BLaER1 treated with 17β-estradiol and CSF1 and Interleukin-3, amounts not matched to agents 10 nM and 100 nM (cell line): ENCODE measurements around the gene S1PR3.

Source experiments
- H3K27ac ChIP-seq, 11 experiments: shearing (Covaris generic); formaldehyde crosslinking; 2 replicates each; pipeline ENCODE4 v1.8.1; 2022
- H3K27me3 ChIP-seq, 11 experiments: shearing (Covaris generic); formaldehyde crosslinking; 2 replicates each; pipeline ENCODE4 v1.8.1; 2022
- H3K36me3 ChIP-seq, 11 experiments: shearing (Covaris generic); formaldehyde crosslinking; 2 replicates each; pipeline ENCODE4 v1.8.1; 2022
- H3K4me1 ChIP-seq, 10 experiments: shearing (Covaris generic); formaldehyde crosslinking; 2 replicates each; pipeline ENCODE4 v1.8.1; 2022
- H3K4me2 ChIP-seq, 11 experiments: shearing (Covaris generic); formaldehyde crosslinking; 2 replicates each; pipeline ENCODE4 v1.8.1; 2022
- H3K4me3 ChIP-seq, 10 experiments: shearing (Covaris generic); formaldehyde crosslinking; 2 replicates each; pipeline ENCODE4 v1.8.1; 2022
- H3K9ac ChIP-seq, 11 experiments: shearing (Covaris generic); formaldehyde crosslinking; 2 replicates each; pipeline ENCODE4 v1.8.1; 2022
- H3K9me3 ChIP-seq, 11 experiments: shearing (Covaris generic); formaldehyde crosslinking; replicated peaks in 1 of 11; 2 replicates each; pipeline ENCODE4 v1.8.1; 2022
- H4K20me1 ChIP-seq, 11 experiments: shearing (Covaris generic); formaldehyde crosslinking; 2 replicates each; pipeline ENCODE4 v1.8.1; 2022
- Cebpa-rat ChIP-seq, 11 experiments: shearing (Covaris generic); IDR thresholded peaks; 2 replicates each; pipeline ENCODE4 v1.8.1; 2022

The S1PR3 gene

DNA sequence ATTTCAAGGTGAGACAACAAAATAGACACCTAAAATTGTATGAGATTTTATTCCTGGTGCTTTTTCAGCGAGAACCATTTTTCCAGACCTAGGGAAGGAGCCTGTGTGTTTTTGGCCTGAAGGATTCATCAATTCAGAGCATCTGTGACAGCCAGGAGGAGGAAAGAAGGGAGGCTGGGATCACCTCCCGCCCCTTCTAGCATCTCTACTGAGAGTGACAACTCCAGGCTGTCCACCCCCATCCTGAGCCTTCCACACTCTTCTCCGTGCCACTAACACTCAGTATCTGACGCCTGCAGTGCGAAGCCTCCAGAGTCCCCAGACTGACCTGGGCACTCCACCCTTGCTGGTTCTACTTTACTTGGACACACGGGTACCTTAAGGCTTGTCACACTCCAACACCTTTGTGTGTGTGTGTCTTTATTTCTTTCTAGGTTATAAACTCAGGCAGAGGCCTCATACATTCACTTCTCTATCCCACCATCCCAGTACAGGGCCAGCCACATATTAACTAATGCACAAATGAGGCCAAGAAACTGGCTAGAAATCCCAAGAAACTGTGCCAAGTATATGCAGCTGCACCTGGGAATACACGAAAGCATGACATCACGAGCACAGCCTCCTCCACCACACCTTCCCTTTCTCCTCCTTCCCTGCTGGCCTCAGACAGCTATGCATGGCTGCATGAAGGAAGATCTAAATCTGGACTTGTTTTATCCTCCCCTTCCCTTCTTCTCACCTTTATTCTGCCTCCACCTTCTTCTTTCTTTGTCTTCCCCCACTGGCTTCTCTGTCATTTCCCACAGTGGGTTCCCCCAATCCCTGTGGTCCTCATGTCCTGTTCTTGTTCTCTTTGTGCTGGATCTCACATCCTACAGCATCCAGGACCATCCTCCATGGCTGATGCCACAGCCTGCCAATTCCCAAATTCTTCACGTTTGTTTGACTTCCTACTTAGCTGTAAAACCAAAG, 16.0 kb downstream of the S1PR3 start:
- H3K36me3 ChIP-seq: 0 out of 22 replicates have a peak, but pooled peaks cover 0 to 2% (median 0%) of the 10 kb centered on the region in 11 experiments

DNA sequence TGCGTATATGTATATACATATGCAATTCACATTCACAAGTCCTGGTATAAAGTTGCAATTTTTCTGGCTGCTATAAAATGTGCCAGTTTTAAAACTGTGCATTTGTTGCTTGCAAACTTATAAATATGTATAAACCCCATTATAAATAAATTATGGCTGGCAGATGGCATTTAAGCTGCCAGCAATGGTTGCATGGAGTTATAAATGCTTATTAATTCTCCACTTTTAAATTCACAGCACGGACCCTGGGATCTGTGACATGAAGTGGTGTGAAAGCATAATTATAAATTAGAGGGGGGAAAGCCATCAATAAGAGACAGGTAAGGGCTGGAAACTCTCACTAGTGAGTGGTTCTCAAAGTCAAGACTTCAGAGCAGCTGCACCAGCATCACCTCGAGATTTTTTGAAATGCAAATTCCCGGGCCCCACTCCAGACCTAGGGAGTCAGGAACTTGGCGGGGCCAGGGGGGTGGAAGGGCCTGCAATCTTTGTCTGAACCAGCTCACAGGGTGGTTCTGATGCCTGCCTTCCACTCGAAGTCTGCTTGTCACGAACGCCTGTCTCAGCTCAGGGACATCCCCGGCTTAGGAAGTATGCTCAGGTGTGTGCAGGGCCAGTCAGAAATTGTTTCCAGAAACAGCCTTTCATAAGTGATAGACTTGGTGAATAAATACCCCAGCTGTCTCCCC, 16.9 kb downstream of the S1PR3 start:
- H3K4me1 ChIP-seq: peaks cover 0 to 8% (median 4%) of the 10 kb centered on the region in 10 experiments; a peak in 14 of 20 replicates
- peak overlapping the region in 2 of 11 experiments; percentile 27 to 30; a peak in 2 of 22 replicates for H3K4me2 ChIP-seq
- H3K27me3 ChIP-seq: no peaks in the 10 kb centered on the region
- H3K9me3 ChIP-seq: no peaks in the 10 kb centered on the region
- H3K4me3 ChIP-seq: no peak overlapping the region
- no peaks in the 10 kb centered on the region for H4K20me1 ChIP-seq
- no peaks in the 10 kb centered on the region for H3K36me3 ChIP-seq
- TF ChIP-seq Cebpa-rat (IDR thresholded peaks at IDR 0.05): no peak
- H3K27ac ChIP-seq: no peak overlapping the region
- no peak overlapping the region for H3K9ac ChIP-seq

More for the DNA sequence above, 16.0 kb downstream of the S1PR3 start:
- Histone ChIP-seq H3K27ac (no peak overlapping the region), H3K4me1 (peaks cover 0 to 8% (median 6%) of the 10 kb centered on the region in 10 experiments; a peak in 14 of 20 replicates), H3K9me3 (no peaks in the 10 kb centered on the region), H3K9ac (no peak overlapping the region), H3K4me3 (no peak overlapping the region), H3K4me2 (no peak overlapping the region), H4K20me1 (0 out of 22 replicates have a peak, but pooled peaks cover 0 to under 1% (median 0%) of the 10 kb centered on the region in 11 experiments), H3K27me3 (no peaks in the 10 kb centered on the region)
- TF ChIP-seq Cebpa-rat (IDR thresholded peaks at IDR 0.05): no peak

DNA sequence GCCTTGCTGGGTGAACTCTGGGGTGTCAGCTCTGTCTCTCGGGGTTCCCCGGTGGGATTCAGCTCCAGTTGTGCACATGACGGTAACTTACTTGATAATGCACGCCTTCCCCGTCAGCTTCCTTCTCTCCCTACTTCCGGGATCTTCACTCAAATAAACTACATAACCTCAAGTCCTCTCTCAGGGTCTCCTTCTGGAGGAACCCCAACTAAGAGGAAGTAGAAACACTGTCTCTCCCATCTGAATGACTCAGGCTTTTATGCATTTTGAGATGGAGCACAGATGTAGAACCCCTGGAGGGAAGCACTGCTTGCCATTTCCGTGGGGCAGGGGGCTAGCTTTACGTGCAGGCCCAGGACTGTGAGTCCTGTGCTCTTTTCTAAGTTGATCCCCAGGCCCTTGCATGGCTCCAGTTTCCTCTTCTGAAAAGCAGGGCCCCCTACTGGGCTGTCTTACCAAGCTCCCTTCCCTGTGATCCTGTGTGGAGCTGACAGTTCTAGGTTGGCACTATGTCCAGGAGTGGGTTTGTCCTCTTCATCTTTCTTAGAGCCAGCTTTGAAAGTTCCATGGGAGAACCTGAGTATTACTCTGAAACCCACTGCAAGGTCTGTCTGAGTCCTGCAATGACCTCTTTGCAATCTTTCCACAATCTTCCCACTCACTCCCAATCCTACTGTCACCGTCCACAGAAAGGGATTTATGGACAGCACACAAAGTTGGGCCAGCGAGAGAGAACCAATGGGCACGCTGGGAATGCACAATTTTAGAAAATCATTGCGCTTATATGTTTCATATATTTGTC, 17.7 kb downstream of the S1PR3 start:
- Histone ChIP-seq H3K27me3 (no peaks in the 10 kb centered on the region), H3K9ac (no peak overlapping the region), H3K4me1 (peaks cover 0 to 8% (median 0%) of the 10 kb centered on the region in 10 experiments; a peak in 7 of 20 replicates), H3K27ac (no peak overlapping the region), H4K20me1 (no peaks in the 10 kb centered on the region), H3K4me3 (no peak overlapping the region), H3K9me3 (no peaks in the 10 kb centered on the region), H3K36me3 (no peaks in the 10 kb centered on the region), H3K4me2 (peak overlapping the region in 4 of 11 experiments; percentile 10 to 38 (median 28); a peak in 6 of 22 replicates)
- TF ChIP-seq Cebpa-rat (IDR thresholded peaks at IDR 0.05): no peak

DNA sequence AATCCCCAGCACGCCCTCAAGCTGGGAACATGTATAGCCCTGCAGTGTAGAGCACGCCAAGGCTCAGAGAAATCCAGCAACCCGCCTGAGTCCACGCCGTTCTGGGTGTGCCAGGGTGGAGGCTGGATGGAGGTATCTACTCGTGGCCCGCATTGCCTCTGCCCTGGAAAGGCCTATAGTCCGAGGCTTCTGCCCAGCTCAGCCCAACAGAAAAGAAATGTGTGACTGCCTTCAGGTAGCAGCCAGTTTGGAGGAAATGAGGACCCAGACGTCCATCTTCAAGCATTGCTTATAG, 18.2 kb downstream of the S1PR3 start:
- Histone ChIP-seq H3K4me2 (no peak overlapping the region), H3K36me3 (no peaks in the 10 kb centered on the region), H3K9me3 (no peaks in the 10 kb centered on the region), H3K27me3 (no peaks in the 10 kb centered on the region), H3K4me3 (no peak overlapping the region), H3K4me1 (peaks cover 0 to 8% (median 0%) of the 10 kb centered on the region in 10 experiments; a peak in 7 of 20 replicates), H3K9ac (no peak overlapping the region), H3K27ac (no peak overlapping the region), H4K20me1 (no peaks in the 10 kb centered on the region)
- TF ChIP-seq Cebpa-rat (IDR thresholded peaks at IDR 0.05): no peak

DNA sequence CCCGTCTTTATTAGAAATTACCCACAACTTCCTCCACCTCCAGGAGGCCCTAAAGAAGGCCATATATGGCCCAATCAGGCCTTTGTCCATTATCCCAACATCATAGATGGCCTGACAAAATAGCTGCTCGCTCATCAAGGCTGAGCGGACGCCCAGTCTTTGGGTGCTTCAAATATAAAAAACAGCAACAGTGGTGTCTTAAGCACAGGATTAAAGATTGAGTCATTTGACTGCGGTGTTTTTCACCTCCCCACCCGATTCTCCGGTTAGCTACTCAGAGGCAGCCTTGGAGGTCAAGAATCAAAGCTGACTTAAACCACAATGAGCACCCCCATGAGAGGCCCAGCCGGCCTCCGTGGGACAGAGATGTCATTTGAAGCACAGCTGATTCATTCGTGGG, 18.8 kb downstream of the S1PR3 start:
- peaks cover 0 to 8% (median 0%) of the 10 kb centered on the region in 10 experiments; a peak in 7 of 20 replicates for H3K4me1 ChIP-seq
- no peak overlapping the region for H3K4me2 ChIP-seq
- H3K4me3 ChIP-seq: no peak overlapping the region
- no peaks in the 10 kb centered on the region for H3K9me3 ChIP-seq
- H3K27ac ChIP-seq: no peak overlapping the region
- H4K20me1 ChIP-seq: no peaks in the 10 kb centered on the region
- H3K9ac ChIP-seq: no peak overlapping the region
- H3K36me3 ChIP-seq: no peaks in the 10 kb centered on the region
- no peak for TF ChIP-seq Cebpa-rat (IDR thresholded peaks at IDR 0.05)
- no peaks in the 10 kb centered on the region for H3K27me3 ChIP-seq

DNA sequence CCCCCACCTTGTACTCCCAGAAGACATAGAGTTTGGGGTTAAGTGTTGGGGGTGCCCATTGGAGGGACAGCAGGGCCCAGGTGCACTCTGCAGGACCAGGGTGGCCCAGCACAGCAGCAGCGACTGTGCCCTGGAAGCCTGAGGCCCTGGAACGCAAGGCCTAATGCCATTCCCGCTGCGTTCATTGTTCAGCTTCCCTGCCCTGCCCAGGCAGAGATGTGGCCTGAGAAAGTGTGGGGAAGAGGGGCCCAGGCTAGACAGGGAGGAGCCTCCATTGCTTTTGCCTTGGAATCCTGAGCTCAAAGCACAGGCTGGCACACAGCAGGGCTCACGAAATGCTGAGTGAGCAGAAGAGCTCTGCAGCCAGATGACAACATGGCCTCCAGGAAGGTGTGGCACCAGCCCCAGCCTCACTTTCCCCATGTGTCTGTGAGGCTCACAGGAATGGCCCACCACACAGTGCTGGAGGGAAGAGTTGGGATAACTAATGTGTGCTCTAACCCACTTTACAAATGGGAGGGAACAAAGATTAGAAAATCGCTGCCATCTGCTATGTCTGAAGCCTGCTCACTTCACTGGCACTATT, 19.4 kb downstream of the S1PR3 start:
- no peaks in the 10 kb centered on the region for H3K36me3 ChIP-seq
- H3K4me1 ChIP-seq: peaks cover 0 to 8% (median 0%) of the 10 kb centered on the region in 10 experiments; a peak in 7 of 20 replicates
- no peak overlapping the region for H3K27ac ChIP-seq
- H3K9me3 ChIP-seq: no peaks in the 10 kb centered on the region
- no peak overlapping the region for H3K9ac ChIP-seq
- H4K20me1 ChIP-seq: no peaks in the 10 kb centered on the region
- no peak overlapping the region for H3K4me2 ChIP-seq
- no peaks in the 10 kb centered on the region for H3K27me3 ChIP-seq
- H3K4me3 ChIP-seq: no peak overlapping the region
- no peak for TF ChIP-seq Cebpa-rat (IDR thresholded peaks at IDR 0.05)

DNA sequence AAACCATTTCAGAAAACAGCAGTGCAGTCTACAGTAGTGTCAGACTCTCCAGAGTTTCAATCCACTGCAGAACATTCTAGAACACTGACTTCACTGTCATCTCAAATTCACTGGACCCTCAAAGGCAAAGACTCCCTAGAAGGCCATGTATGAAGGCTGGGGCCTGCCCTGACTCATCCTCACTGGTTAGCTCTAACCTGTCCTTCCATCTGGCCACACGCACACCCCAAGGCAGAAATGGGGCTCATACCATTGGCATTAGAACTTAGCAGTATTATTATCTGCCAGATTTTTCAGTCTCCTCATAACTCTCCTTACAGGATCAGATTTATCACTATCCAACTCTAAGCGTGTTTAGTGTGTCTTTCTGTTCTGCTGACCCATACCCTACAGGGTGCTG, 20.4 kb downstream of the S1PR3 start:
- no peak overlapping the region for H3K9ac ChIP-seq
- no peak for TF ChIP-seq Cebpa-rat (IDR thresholded peaks at IDR 0.05)
- H4K20me1 ChIP-seq: no peaks in the 10 kb centered on the region
- no peaks in the 10 kb centered on the region for H3K36me3 ChIP-seq
- H3K9me3 ChIP-seq: no peaks in the 10 kb centered on the region
- no peak overlapping the region for H3K27ac ChIP-seq
- H3K27me3 ChIP-seq: no peaks in the 10 kb centered on the region
- no peak overlapping the region for H3K4me2 ChIP-seq
- peaks cover 0 to 8% (median 0%) of the 10 kb centered on the region in 10 experiments; a peak in 7 of 20 replicates for H3K4me1 ChIP-seq
- H3K4me3 ChIP-seq: no peak overlapping the region

DNA sequence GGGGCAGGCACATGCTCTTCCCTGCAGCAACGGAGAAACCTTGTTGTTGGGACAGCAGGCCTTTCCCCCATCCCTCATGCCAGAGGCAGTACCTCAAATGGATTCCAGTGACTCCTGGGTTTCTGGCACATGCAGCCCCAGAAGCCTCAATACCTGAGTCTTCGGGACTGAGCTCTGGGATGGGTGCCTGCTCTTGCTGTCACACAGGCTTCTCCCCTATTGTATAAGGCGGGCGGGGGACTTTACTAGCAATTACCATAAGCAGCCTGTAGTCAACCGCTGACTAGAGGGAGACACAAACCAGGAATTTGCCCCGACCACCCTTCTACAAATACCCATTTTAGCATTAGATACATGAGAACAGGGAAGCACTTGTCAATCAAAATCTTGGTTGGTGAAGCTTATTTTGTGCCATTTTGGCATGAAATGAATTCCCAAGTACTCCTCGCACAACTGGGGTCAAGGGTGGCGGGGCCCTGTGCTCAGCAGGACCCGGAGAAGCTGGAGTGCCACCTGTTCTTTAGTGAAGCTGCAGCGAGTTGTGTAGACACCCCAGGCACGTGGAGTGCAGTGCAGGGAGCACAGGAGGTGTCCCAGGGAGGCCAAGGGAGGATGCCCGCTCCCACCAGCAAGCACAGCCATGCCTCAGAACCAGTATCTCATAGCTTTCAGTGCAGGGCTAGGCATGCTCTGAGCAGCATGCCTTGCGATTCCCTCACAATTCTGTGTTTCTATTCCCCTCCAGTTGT, 21.2 kb downstream of the S1PR3 start:
- H3K27me3 ChIP-seq: no peaks in the 10 kb centered on the region
- no peaks in the 10 kb centered on the region for H3K36me3 ChIP-seq
- H3K4me3 ChIP-seq: no peak overlapping the region
- no peak overlapping the region for H3K9ac ChIP-seq
- H3K27ac ChIP-seq: no peak overlapping the region
- H3K9me3 ChIP-seq: 0 out of 22 replicates have a peak, but pooled peaks cover 0 to 5% (median 0%) of the 10 kb centered on the region in 11 experiments
- peaks cover 0 to 8% (median 0%) of the 10 kb centered on the region in 10 experiments; a peak in 7 of 20 replicates for H3K4me1 ChIP-seq
- TF ChIP-seq Cebpa-rat (IDR thresholded peaks at IDR 0.05): no peak
- H4K20me1 ChIP-seq: no peaks in the 10 kb centered on the region
- no peak overlapping the region for H3K4me2 ChIP-seq
